Ectodermal cell (in vitro differentiated cells): ENCODE measurements around the gene HSDL1.

Experiments
- H3K27ac ChIP-seq: 2 replicates; pipeline ENCODE4 v1.7.0; 2013; ENCODE audit warnings: mild to moderate bottlenecking, low read depth, low read length; ENCODE audit not compliant: insufficient read depth, poor library complexity, severe bottlenecking
- H3K27me3 ChIP-seq: 2 replicates; pipeline ENCODE4 v1.7.0; 2013; ENCODE audit warnings: mild to moderate bottlenecking, low read length; ENCODE audit not compliant: insufficient read depth, control insufficient read depth, poor library complexity, severe bottlenecking
- H3K36me3 ChIP-seq: one replicate; pipeline ENCODE4 v1.7.0; 2013; ENCODE audit warnings: low read length; ENCODE audit not compliant: control insufficient read depth, insufficient read depth
- H3K4me1 ChIP-seq: one replicate; pipeline ENCODE4 v1.7.0; 2013; ENCODE audit warnings: low read length; ENCODE audit not compliant: control insufficient read depth, insufficient read depth
- H3K4me3 ChIP-seq: 2 replicates; pipeline ENCODE4 v1.7.0; 2013; ENCODE audit warnings: low read depth, low read length, control low read depth; ENCODE audit not compliant: insufficient read depth
- H3K9me3 ChIP-seq: 2 replicates; pipeline ENCODE4 v1.7.0; 2013; ENCODE audit warnings: mild to moderate bottlenecking, low read length, moderate library complexity; ENCODE audit not compliant: control insufficient read depth
- WGBS, 2 experiments: methylation state at CpG; one replicate each; pipeline ENCODE4 v1.1.7; 2013; ENCODE audit warnings: missing lambda C conversion rate in 2 of 2; 5-methylcytosine and 5-hydroxymethylcytosine counted together

The HSDL1 gene

DNA sequence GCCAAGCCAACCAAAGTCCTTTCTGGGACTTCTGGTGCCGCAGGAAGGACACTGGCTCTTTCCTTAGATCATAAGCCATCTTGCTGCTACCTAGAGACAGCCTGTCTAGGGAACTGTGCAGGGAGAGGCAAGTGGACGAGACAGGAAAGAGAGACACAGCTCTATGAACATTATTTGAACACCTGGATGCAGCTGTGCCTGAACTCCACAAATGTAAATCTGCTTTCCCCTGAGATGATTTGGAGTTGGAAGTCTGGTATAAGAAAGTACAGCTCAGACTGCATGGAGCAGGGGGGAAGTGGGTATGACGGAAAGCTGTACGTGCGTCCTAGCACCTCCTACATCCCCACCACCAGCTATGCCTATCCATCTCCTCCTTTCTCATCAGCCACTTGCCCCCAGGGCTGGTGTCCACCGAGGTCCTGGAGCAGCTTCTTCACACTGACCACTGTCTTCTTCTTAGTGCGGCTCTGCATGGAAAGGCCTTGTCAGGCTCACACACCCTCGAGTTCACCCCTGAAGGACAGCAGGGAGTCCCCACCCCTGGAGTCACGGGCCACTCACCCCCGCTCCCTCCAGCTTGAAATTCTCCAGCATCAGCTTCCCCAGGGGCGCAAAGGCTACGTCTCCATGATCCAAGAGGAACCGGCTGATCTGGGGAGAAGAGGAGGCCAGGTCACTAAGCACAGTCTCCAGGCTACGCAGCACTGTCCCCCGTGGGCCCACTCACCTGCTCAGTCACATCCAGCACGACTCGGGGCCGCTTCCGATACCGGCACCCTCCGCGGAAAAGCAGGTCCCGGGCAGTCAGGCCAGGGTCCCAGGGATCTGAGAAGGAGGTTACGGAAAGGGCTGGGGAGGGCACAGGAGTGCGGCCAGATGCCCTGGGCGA, 37.9 kb upstream of the HSDL1 start:
- H3K4me1 ChIP-seq, result peaks cover 4% of the 10 kb centered on the region
- H3K4me3 ChIP-seq, result no peak overlapping the region
- H3K36me3 ChIP-seq, result peaks cover 32% of the 10 kb centered on the region
- no peaks in the 10 kb centered on the region for H3K27me3 ChIP-seq
- H3K27ac ChIP-seq, result no peak overlapping the region
- H3K9me3 ChIP-seq, result no peaks in the 10 kb centered on the region
- WGBS, 2 experiments, result 96% methylated on average over 26 of the region's 26 CpGs

DNA sequence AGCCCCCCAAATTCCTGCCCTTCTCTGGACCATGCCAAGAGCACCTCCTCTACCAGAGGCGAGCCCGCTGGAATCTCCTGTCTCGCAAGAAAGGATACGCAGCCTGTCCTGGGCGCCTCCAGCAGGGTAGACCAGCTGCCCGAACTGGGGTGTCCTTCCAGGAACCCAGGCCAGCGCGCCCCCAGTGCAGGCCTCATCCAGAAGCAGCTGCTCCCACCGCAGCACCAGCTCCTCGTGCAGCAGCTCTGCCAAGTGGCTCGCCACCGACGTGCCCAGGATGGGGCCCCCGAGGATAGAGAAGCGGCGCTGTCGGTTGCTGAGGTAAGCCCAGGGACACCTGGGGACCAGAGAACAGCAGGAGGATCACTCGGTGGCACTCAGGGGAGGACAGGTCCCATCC, 37.1 kb upstream of the HSDL1 start:
- WGBS, 2 experiments, result 96 to 97% methylated on average over 18 of the region's 18 CpGs
- Histone ChIP-seq H3K27me3 (no peaks in the 10 kb centered on the region), H3K36me3 (peaks cover 34% of the 10 kb centered on the region), H3K4me1 (peaks cover 4% of the 10 kb centered on the region), H3K4me3 (no peak overlapping the region), H3K9me3 (no peaks in the 10 kb centered on the region), H3K27ac (no peak overlapping the region)

DNA sequence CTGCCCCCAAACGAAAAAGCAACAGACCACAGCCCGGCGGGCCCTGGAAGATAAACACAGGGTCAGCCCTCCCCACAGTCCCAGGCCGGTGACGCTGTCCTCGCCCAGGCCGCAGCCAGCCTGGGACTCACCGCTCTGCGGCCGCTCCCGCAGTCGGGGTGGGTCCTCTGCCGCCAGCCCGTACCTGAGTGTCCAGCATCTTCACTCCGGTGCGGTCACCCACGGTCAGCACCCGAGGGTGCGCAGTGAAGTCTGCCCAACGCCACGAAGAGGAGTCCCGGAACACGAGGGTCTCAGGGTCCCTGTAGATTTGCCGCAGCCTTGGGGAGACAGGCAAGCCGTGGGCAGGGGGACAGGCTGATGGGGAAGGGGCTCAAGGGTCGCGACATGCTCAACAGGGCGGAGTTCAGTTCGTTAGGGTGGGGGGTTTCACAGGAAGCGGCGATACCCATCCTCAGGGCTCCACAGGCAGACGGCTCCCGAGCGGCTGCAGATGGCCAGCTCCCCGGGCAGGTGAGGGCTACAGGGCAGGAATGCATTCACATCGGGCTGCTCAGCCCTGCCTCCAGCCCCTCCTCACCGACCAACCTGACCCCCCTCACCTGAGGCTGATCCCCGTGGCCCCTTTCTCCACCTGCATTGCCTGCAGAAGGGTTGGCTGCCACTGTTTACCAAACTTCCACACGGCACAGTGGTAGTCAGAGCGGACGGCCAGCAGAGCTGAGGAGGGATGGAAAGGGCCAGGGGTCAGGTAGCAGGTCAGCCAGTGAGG, 36.4 kb upstream of the HSDL1 start:
- no peak overlapping the region for H3K4me3 ChIP-seq
- no peaks in the 10 kb centered on the region for H3K27me3 ChIP-seq
- no peak overlapping the region for H3K27ac ChIP-seq
- WGBS, 2 experiments, result 95 to 96% methylated on average over 41 of the region's 41 CpGs
- peaks cover 4% of the 10 kb centered on the region for H3K4me1 ChIP-seq
- no peaks in the 10 kb centered on the region for H3K9me3 ChIP-seq
- peaks cover 34% of the 10 kb centered on the region for H3K36me3 ChIP-seq

DNA sequence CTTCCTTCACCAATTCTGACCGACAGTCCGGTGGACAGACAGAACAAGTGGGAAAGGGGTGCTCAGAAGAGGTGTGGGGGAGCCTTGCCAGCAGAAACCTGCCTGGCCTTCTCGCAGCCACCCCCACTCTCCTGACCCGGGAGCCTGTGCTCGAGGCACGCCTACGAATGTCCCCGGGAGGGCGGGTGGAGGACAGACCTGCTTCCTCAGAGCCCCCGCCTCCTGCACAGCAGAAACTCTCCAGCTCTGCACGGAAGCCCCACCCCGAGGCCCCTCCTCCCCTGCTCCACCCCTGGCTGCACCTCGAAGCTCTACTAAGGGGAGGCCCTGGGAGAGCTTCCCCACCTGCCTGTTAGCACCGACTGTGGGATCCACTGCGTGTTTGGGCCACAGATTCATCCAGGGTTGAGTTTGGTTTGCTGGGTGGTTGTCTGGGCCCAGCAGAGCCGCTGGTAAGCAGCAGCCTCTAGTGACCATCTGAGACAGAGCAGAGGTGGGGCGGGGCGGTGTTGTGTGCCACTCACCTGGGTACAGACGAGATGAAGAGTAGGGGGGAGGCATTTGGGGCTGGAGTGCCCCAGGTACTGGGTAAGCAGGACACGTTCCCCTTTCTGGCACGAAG, 35.7 kb upstream of the HSDL1 start:
- no peak overlapping the region for H3K4me3 ChIP-seq
- WGBS, 2 experiments, result 91 to 92% methylated on average over 21 of the region's 21 CpGs
- peaks cover under 1% of the 10 kb centered on the region for H3K4me1 ChIP-seq

DNA sequence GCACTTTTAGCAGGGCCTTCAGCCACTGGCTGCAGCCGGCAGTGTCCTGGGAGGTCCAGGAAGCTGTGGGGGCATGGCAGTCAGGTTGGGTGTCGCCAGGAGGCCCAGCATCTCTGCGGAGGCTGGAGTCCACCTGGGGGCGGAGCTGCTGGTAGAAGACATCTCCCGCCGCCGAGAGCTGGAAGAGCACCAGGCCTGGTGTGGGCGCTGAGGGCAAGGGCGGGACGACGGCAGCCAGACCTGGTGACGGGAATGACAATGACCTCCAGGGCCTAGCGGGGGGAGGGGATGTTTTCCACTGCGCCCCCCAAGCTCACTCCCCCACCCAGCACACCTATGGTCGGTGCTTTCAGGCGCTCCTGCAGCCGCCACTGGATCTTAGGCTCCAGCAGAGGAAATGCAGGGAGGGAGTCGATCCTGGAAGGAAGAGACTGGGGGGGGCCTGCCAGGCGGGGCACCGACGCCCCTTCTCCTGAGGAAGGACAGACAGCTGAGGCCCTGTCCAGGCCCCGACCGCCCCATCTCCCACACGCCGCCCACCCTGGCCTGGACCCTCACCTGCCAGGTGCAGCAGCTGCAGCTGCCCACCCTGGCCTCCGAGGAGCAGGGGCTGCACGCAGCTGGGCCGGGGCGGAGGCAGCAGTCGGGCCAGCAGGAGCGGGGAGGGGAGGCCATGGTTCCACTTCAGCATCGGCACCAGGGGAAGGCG, 34.8 kb upstream of the HSDL1 start:
- 94 to 95% methylated on average over 33 of the region's 33 CpGs for WGBS, 2 experiments
- Histone ChIP-seq H3K27ac (no peak overlapping the region), H3K4me1 (no peaks in the 10 kb centered on the region), H3K27me3 (no peaks in the 10 kb centered on the region), H3K9me3 (no peaks in the 10 kb centered on the region), H3K36me3 (peaks cover 34% of the 10 kb centered on the region), H3K4me3 (no peak overlapping the region)

More for the DNA sequence above, 35.7 kb upstream of the HSDL1 start:
- Histone ChIP-seq H3K27ac (no peak overlapping the region), H3K27me3 (no peaks in the 10 kb centered on the region), H3K36me3 (peaks cover 34% of the 10 kb centered on the region), H3K9me3 (no peaks in the 10 kb centered on the region)

DNA sequence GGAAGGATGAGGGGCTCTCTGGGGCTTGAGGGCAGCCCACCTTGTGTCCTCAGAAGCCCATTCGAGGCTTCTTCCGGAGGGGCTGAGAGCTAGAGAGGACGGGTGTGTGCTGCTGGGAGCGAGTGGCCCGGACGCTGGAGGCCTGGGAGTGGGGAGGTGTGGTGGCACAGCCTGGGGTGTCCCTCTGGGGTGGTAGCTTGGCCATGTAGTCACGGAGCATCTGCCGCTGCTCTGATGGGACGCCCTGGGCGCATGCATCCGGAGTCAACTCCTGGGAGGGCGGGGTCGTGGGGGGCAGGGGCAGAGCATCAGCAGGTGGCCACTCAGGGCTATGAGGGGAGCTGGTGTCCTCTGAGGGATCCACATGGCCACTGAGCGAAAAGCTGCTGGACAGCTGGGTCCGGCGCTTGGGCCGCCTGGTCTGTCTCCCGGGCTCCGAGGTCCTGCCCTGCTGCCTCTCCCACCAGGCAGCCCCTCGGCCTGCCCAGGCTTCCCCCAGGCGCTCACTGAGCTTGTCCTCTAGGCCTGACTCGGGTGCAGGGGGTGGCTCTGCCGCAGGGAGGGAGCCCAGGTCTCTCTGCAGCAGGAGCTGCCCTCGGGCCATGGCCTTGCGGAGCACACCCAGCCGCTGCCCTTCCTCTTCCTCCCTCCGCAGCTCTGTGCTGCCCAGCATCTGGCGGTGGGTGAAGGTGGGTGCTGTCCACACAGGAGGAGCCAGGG, 34.1 kb upstream of the HSDL1 start:
- Histone ChIP-seq H3K27ac (no peak overlapping the region), H3K36me3 (peaks cover 34% of the 10 kb centered on the region), H3K9me3 (no peaks in the 10 kb centered on the region), H3K27me3 (no peaks in the 10 kb centered on the region), H3K4me1 (no peaks in the 10 kb centered on the region), H3K4me3 (no peak overlapping the region)
- 95% methylated on average over 28 of the region's 28 CpGs for WGBS, 2 experiments

DNA sequence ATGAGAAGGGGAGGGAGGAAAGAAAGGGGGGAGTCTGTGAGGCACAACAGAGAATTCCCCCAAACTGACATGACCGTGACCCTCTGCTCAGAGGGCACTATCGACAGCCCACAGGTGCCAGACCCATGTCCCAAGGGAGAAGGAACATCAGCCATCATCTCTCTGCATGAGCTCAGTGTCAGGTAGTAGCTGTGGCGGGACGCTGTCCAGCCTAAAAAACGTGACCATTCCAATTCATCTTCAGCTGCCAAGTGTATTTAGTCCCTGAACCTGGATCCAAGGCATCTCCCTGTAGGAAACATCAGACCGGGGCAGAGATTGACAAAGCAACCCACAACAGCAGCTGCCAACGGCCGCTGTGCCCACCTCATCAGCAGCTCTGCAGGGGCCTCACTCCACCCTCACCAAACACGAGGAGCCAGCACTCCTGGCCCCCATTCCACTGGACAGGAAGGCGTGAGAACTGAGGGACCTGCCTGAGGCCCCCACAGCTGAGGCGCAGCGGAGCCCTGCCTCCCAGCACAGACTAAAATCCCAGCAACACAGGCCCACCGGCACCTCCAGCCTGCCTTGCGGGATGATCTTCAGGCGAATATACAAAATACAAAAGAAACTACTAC, 33.3 kb upstream of the HSDL1 start:
- H3K4me1 ChIP-seq, result no peaks in the 10 kb centered on the region
- no peak overlapping the region for H3K4me3 ChIP-seq
- WGBS, 2 experiments, result 93 to 95% methylated on average over 15 of the region's 15 CpGs
- H3K27me3 ChIP-seq, result no peaks in the 10 kb centered on the region
- no peaks in the 10 kb centered on the region for H3K9me3 ChIP-seq
- peaks cover 34% of the 10 kb centered on the region for H3K36me3 ChIP-seq
- H3K27ac ChIP-seq, result no peak overlapping the region

DNA sequence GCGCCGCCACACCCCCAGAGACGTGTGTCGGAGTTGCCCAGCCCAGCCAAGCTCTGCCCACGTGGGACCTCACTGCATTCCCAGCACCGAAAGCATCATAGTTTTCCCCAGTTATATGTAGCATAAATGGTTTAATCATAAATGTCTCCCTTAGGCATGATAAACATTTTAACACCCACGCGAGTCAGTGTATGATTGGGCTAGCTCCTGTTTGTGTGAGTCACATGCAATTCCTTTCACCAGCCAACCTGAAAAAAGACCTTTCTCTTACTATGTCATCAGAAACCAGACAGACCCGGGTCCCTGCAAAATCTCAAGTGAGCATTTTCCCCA, 32.7 kb upstream of the HSDL1 start:
- H3K36me3 ChIP-seq, result peaks cover 34% of the 10 kb centered on the region
- H3K9me3 ChIP-seq, result no peaks in the 10 kb centered on the region
- WGBS, 2 experiments, result 91 to 92% methylated on average over 9 of the region's 9 CpGs
- no peaks in the 10 kb centered on the region for H3K4me1 ChIP-seq
- no peaks in the 10 kb centered on the region for H3K27me3 ChIP-seq
- no peak overlapping the region for H3K27ac ChIP-seq
- H3K4me3 ChIP-seq, result no peak overlapping the region
